Adrenal gland (tissue), 12 donors: Measurements from ENCODE around the gene TBC1D30. TPM values are rescaled to one million over a fixed set of nuclear protein-coding genes. Genes with fewer than 3 reads are reported as not detected.
A peak's percentile ranks its signal among the peaks of the same experiment; 100 is the strongest.

Experiments used
- DNase-seq, 7 donors: peaks; one replicate each; pipeline ENCODE4 v3.0.0-alpha.2; 2019 to 2020
- H3K27ac ChIP-seq, 5 donors: fragments of 200-600 bp; sonication (generic) in 4 of 5; 1 replicate in 3 of 5; 2 replicates in 2 of 5; pipeline versions ENCODE4 v1.5.1 to v1.8.0; 2016 to 2020; ENCODE audit warnings: mild to moderate bottlenecking in 1 of 5
- H3K27me3 ChIP-seq: fragments of 200-600 bp; 2 replicates; pipeline ENCODE4 v1.8.0; 2021
- H3K36me3 ChIP-seq, 2 donors: fragments of 200-600 bp; replicated peaks in 1 of 2; 1 replicate in 1 of 2; 2 replicates in 1 of 2; pipeline versions ENCODE4 v1.5.1 to v1.8.0; 2018 to 2022
- H3K4me1 ChIP-seq, 2 donors: fragments of 200-600 bp; replicated peaks in 1 of 2; 1 replicate in 1 of 2; 2 replicates in 1 of 2; pipeline versions ENCODE4 v1.5.1 to v1.8.0; 2018 to 2021
- H3K4me3 ChIP-seq, 4 donors: fragments of 200-600 bp; sonication (generic) in 3 of 4; one replicate each; pipeline ENCODE4 v1.5.1; 2016 to 2018
- H3K9me3 ChIP-seq, 3 donors: fragments of 200-600 bp; sonication (generic) in 1 of 3; replicated peaks in 1 of 3; 1 replicate in 2 of 3; 2 replicates in 1 of 3; pipeline versions ENCODE4 v1.5.1 to v1.8.0; 2016 to 2021
- CTCF ChIP-seq, 6 experiments: fragments of 450-650 bp in 4 of 6; fragments of 200-600 bp in 2 of 6; sonication (generic) in 1 of 6; IDR thresholded peaks; 1 replicate in 5 of 6; 2 replicates in 1 of 6; pipeline versions ENCODE4 v1.5.1 to v1.8.0; 2016 to 2021; ENCODE audit warnings: antibody characterized with exemption in 6 of 6, mild to moderate bottlenecking in 2 of 6, moderate library complexity in 1 of 6
- POLR2A ChIP-seq, 2 donors: fragments of 450-650 bp; IDR thresholded peaks; one replicate each; pipeline ENCODE4 v1.6.1; 2017; ENCODE audit warnings: antibody characterized with exemption in 2 of 2, mild to moderate bottlenecking in 2 of 2, moderate library complexity in 1 of 2
- WGBS, 4 donors: extraction: QIAGEN DNeasy Blood & Tissue Kit in 2 of 4; methylation state at CpG; one replicate each; pipeline versions ENCODE4 v1.1.5 to v1.1.7; 2013 to 2017; 5-methylcytosine and 5-hydroxymethylcytosine counted together
- intact Hi-C, 2 donors: fragments of 100-400 bp; cut with DNase I; formaldehyde crosslinking; loops; one replicate each; pipeline versions ENCODE4 v1.14.1 to v1.15.0; 2022 to 2023
- polyA plus RNA-seq, 3 donors: library from polyadenylated mRNA; stranded (reverse); fragments of 200-250 nt in 2 of 3; fragments of 350-450 nt in 1 of 3; fragmentation: Illumina TruSeq in 1 of 3; extraction: RNeasy Lipid Tissue Mini Kit (QIAGEN cat#74804) in 1 of 3; gene quantifications; one replicate each; pipeline ENCODE4 v1.2.3, GENCODE V29; 2013 to 2014
- total RNA-seq, 9 donors: library from RNA; depleted of rRNA in 4 of 9; stranded (reverse); fragments of >200 nt in 4 of 9; fragments of 120-200 nt in 1 of 9; fragmentation: NEBNext Ultra II Directional in 1 of 9; extraction: Animal tissue kit (Norgen Biotek cat#: 25700) in 1 of 9; gene quantifications; one replicate each; pipeline versions ENCODE4 v1.1.0 to v1.2.4, GENCODE V29; 2013 to 2023
- donor health status: healthy with polysubstance abuse.
- donor health status: Bipolar disorder and iron deficiency.
- donor health status: DM: yes; HTN: yes; CAD: no.
- donor health status: DM: no; HTN: no; CAD: no.
- donor health status: DM: no; HTN: no; CAD: no.
- donor health status: DM: yes; HTN: yes; CAD: no.

Gene TBC1D30
- total and polyA plus RNA-seq, 12 donors: 1.2 to 13.3 (median 3.9) TPM

- no peak for DNase-seq
- H3K4me3 ChIP-seq: no peak overlapping the region
- no peaks in the 10 kb centered on the region for H3K9me3 ChIP-seq
- intact Hi-C loops: no loop called here
- no peak overlapping the region for H3K27ac ChIP-seq
- no peaks in the 10 kb centered on the region for H3K36me3 ChIP-seq
- H3K4me1 ChIP-seq: no peaks in the 10 kb centered on the region
- WGBS, 4 donors: 73 to 90% (median 81%) methylated on average over 3 of the region's 3 CpGs
- TF ChIP-seq POLR2A (IDR thresholded peaks at IDR 0.05) (no peak), CTCF (IDR thresholded peaks at IDR 0.05) (no peak)
- H3K27me3 ChIP-seq: no peaks in the 10 kb centered on the region
Observed at GRCh38 chr12:64813723-64814122, 10.7 kb upstream of the TBC1D30 start.

GRCh38 chr12:64814432-64814831, 10.0 kb upstream of the TBC1D30 start:
- peak in 6 of 7 donors; percentile 33 to 78 (median 52) for DNase-seq
- TF ChIP-seq CTCF (IDR thresholded peaks at IDR 0.05): no peak
- no peak for TF ChIP-seq POLR2A (IDR thresholded peaks at IDR 0.05)

GRCh38 chr12:64819816-64820402, 4.5 kb upstream of the TBC1D30 start:
- no peak overlapping the region for H3K4me3 ChIP-seq
- H3K27me3 ChIP-seq: peaks cover 8% of the 10 kb centered on the region
- 82 to 88% (median 83%) methylated on average over 5 of the region's 5 CpGs for WGBS, 4 donors
- TF ChIP-seq POLR2A (IDR thresholded peaks at IDR 0.05) (no peak), CTCF (IDR thresholded peaks at IDR 0.05) (no peak)
- intact Hi-C loops: no loop called here
- H3K9me3 ChIP-seq: no peaks in the 10 kb centered on the region
- DNase-seq: no peak
- H3K36me3 ChIP-seq: no peaks in the 10 kb centered on the region
- peaks cover 4 to 12% of the 10 kb centered on the region in 2 donors for H3K4me1 ChIP-seq
- H3K27ac ChIP-seq: no peak overlapping the region

More at GRCh38 chr12:64814432-64814831, 10.0 kb upstream of the TBC1D30 start:
- Histone ChIP-seq H3K4me3 (no peak overlapping the region), H3K9me3 (no peaks in the 10 kb centered on the region), H3K27ac (no peak overlapping the region), H3K27me3 (no peaks in the 10 kb centered on the region), H3K36me3 (no peaks in the 10 kb centered on the region), H3K4me1 (no peaks in the 10 kb centered on the region)
- 40 to 49% (median 42%) methylated on average over 2 of the region's 2 CpGs for WGBS, 4 donors
- intact Hi-C loops: no loop called here

- peaks cover 15% of the 10 kb centered on the region for H3K27me3 ChIP-seq
- peaks cover 7 to 16% of the 10 kb centered on the region in 2 donors for H3K4me1 ChIP-seq
- no peaks in the 10 kb centered on the region for H3K9me3 ChIP-seq
- 80 to 87% (median 84%) methylated on average over 3 of the region's 3 CpGs for WGBS, 4 donors
- no peak for DNase-seq
- TF ChIP-seq CTCF (IDR thresholded peaks at IDR 0.05): no peak
- TF ChIP-seq POLR2A (IDR thresholded peaks at IDR 0.05): no peak
- no peaks in the 10 kb centered on the region for H3K36me3 ChIP-seq
- no peak overlapping the region for H3K27ac ChIP-seq
- H3K4me3 ChIP-seq: no peak overlapping the region
- intact Hi-C loops: no loop called here
Observed at GRCh38 chr12:64820593-64820992, 3.9 kb upstream of the TBC1D30 start.
